ENCODE data around the gene TBC1D16.

GRCh38 chr17:79926142-79926604, 109.5 kb downstream of the TBC1D16 start:
- no peak for TF ChIP-seq CTCF (IDR thresholded peaks at IDR 0.05 in 4 of 5, conservative IDR thresholded peaks at IDR 0.05 in 1 of 5)
- no peak for TF ChIP-seq POLR2A (IDR thresholded peaks at IDR 0.05)

Data from gastrocnemius medialis (tissue), 4 donors.